SIG-M5 treated with dmso at 0.1 percent for 504 hours (cell line): ENCODE results near the gene DLGAP1.

ENCODE experiments used
- DNase-seq: peaks from one replicate; lab custom pipeline; 2025; ENCODE audit not compliant: unreplicated experiment; lab: John Stamatoyannopoulos, UW

DLGAP1 gene

GRCh38 chr18:3578621-3579020 lies 876.5 kb downstream of the DLGAP1 start:
- DNase-seq = no peak

GRCh38 chr18:3577281-3577855 lies 877.7 kb downstream of the DLGAP1 start:
- no peak for DNase-seq

GRCh38 chr18:3572761-3573160 lies 882.3 kb downstream of the DLGAP1 start:
- DNase-seq = no peak

- DNase-seq = no peak
Observed at GRCh38 chr18:3566851-3567250, 888.3 kb downstream of the DLGAP1 start.

GRCh38 chr18:3560755-3561154 lies 894.4 kb downstream of the DLGAP1 start:
- no peak for DNase-seq

GRCh38 chr18:3554811-3555427 lies 900.2 kb downstream of the DLGAP1 start:
- DNase-seq = no peak

- DNase-seq = no peak
Observed at GRCh38 chr18:3554091-3554601, 901.0 kb downstream of the DLGAP1 start.

- no peak for DNase-seq
Observed at GRCh38 chr18:3552305-3552704, 902.8 kb downstream of the DLGAP1 start.

GRCh38 chr18:3547891-3548615 lies 907.1 kb downstream of the DLGAP1 start:
- no peak for DNase-seq

GRCh38 chr18:3546106-3546505 lies 909.0 kb downstream of the DLGAP1 start:
- no peak for DNase-seq

GRCh38 chr18:3544537-3544936 lies 910.6 kb downstream of the DLGAP1 start:
- no peak for DNase-seq

GRCh38 chr18:3541549-3542386 lies 913.3 kb downstream of the DLGAP1 start:
- DNase-seq = no peak

- DNase-seq = no peak
Observed at GRCh38 chr18:3540805-3541548, 914.1 kb downstream of the DLGAP1 start.

GRCh38 chr18:3538954-3539617 lies 916.0 kb downstream of the DLGAP1 start:
- DNase-seq = no peak

- DNase-seq = no peak
Observed at GRCh38 chr18:3538456-3538855, 916.7 kb downstream of the DLGAP1 start.

GRCh38 chr18:3530807-3531206 lies 924.3 kb downstream of the DLGAP1 start:
- no peak for DNase-seq

- no peak for DNase-seq
Observed at GRCh38 chr18:3529601-3530000, 925.5 kb downstream of the DLGAP1 start.

- DNase-seq = no peak
Observed at GRCh38 chr18:3529077-3529476, 926.0 kb downstream of the DLGAP1 start.

- DNase-seq = no peak
Observed at GRCh38 chr18:3528231-3528630, 926.9 kb downstream of the DLGAP1 start.
